GM18517 (cell line): ENCODE results near the gene MYBBP1A.

ENCODE experiments used
- ATAC-seq: cut with Tn5 transposase; IDR thresholded peaks from one replicate; pipeline ENCODE4 v1.9.1; 2021; ENCODE audit warnings: mild to moderate bottlenecking, moderate library complexity; ENCODE audit not compliant: unreplicated experiment

The MYBBP1A gene

GRCh38 chr17:4574448-4575045 is 19.4 kb upstream of the MYBBP1A start:
- ATAC-seq, result no peak

GRCh38 chr17:4573669-4574068 is 18.5 kb upstream of the MYBBP1A start:
- ATAC-seq, result no peak

- ATAC-seq, result no peak
These were observed 17.9 kb upstream of the MYBBP1A start for GRCh38 chr17:4573115-4573514.

- ATAC-seq, result no peak
These were observed 16.9 kb upstream of the MYBBP1A start for GRCh38 chr17:4572131-4572530.

- ATAC-seq, result no peak
These were observed 14.4 kb upstream of the MYBBP1A start for GRCh38 chr17:4569591-4569990.

- no peak for ATAC-seq
These were observed 11.6 kb upstream of the MYBBP1A start for GRCh38 chr17:4566785-4567184.

- ATAC-seq, result no peak
These were observed 10.3 kb upstream of the MYBBP1A start for GRCh38 chr17:4565209-4566141.

GRCh38 chr17:4562015-4562969 is 7.1 kb upstream of the MYBBP1A start:
- ATAC-seq, result no peak

- ATAC-seq, result no peak
These were observed 5.7 kb upstream of the MYBBP1A start for GRCh38 chr17:4560837-4561256.

GRCh38 chr17:4560421-4560820 is 5.2 kb upstream of the MYBBP1A start, which contains the start of gene GGT6:
Gene GGT6, minus strand, starts transcription at chr17:4560577. Its CDS starts 56 bp downstream, at chr17:4560521.
- no peak for ATAC-seq

- ATAC-seq, result no peak
These were observed 4.8 kb upstream of the MYBBP1A start for GRCh38 chr17:4559966-4560365.

GRCh38 chr17:4559139-4559791 is 4.1 kb upstream of the MYBBP1A start:
- ATAC-seq, result no peak

GRCh38 chr17:4558347-4558971 is 3.3 kb upstream of the MYBBP1A start:
- no peak for ATAC-seq

GRCh38 chr17:4557626-4558346 is 2.6 kb upstream of the MYBBP1A start:
- no peak for ATAC-seq

GRCh38 chr17:4556996-4557395 is 1.8 kb upstream of the MYBBP1A start:
- no peak for ATAC-seq

- no peak for ATAC-seq
These were observed 932 bp upstream of the MYBBP1A start for GRCh38 chr17:4555873-4556759.

- ATAC-seq, result no peak
These were observed 665 bp downstream of the MYBBP1A start for GRCh38 chr17:4554441-4554996.

- ATAC-seq, result no peak
These were observed 1.5 kb downstream of the MYBBP1A start for GRCh38 chr17:4553669-4554068.
